Prostate gland (tissue), 2 donors: ENCODE data around the gene ERMP1. TPM values are rescaled to one million over a fixed set of nuclear protein-coding genes. Genes with fewer than 3 reads are reported as not detected.

ENCODE experiments used
- DNase-seq: peaks from one replicate; pipeline ENCODE4 v3.0.0-alpha.2; 2019; ENCODE audit warnings: low spot score
- H3K27ac ChIP-seq, 2 donors: fragments of 200-600 bp; sonication (generic); 2 replicates each; pipeline ENCODE4 v1.5.1; 2017 to 2019
- H3K27me3 ChIP-seq: fragments of 200-600 bp; sonication (generic); replicated peaks from 2 replicates; pipeline ENCODE4 v1.5.1; 2019; ENCODE audit not compliant: insufficient read depth
- H3K36me3 ChIP-seq, 2 donors: fragments of 200-600 bp; sonication (generic); 1 replicate in 1 of 2; 2 replicates in 1 of 2; pipeline versions ENCODE4 v1.5.1 to v1.8.1; 2017 to 2019
- H3K4me1 ChIP-seq: fragments of 200-600 bp; sonication (generic); replicated peaks from 2 replicates; pipeline ENCODE4 v1.5.1; 2019
- H3K4me3 ChIP-seq, 2 donors: fragments of 200-600 bp; sonication (generic); 2 replicates each; pipeline ENCODE4 v1.5.1; 2017 to 2019
- H3K9me3 ChIP-seq: fragments of 200-600 bp; sonication (generic); 2 replicates; pipeline ENCODE4 v1.5.1; 2017
- POLR2A ChIP-seq: fragments of 450-650 bp; IDR thresholded peaks from one replicate; pipeline ENCODE4 v1.6.1; 2016; ENCODE audit warnings: antibody characterized with exemption, mild to moderate bottlenecking
- POLR2AphosphoS5 ChIP-seq: sonication (generic); formaldehyde crosslinking; IDR thresholded peaks from one replicate; pipeline ENCODE4 v1.6.1; 2017; ENCODE audit warnings: antibody characterized with exemption
- WGBS: methylation state at CpG from one replicate; pipeline ENCODE4 v1.1.5; 2018; 5-methylcytosine and 5-hydroxymethylcytosine counted together
- intact Hi-C: fragments of 100-400 bp; cut with DNase I; formaldehyde crosslinking; loops from one replicate; pipeline ENCODE4 v1.14.2; 2022
- total RNA-seq, 2 donors: library from RNA; depleted of rRNA; stranded (reverse); fragments of >200 nt; gene quantifications; one replicate each; pipeline ENCODE4 v1.1.0, GENCODE V29; 2016
- TF ChIP-seq, protein P1 (sequence below), 4 experiments: fragments of 200-600 bp in 2 of 4; fragments of 450-650 bp in 2 of 4; sonication (generic) in 2 of 4; IDR thresholded peaks; 1 replicate in 3 of 4; 2 replicates in 1 of 4; pipeline ENCODE4 v1.5.1; 2016 to 2019; ENCODE audit warnings: antibody characterized with exemption in 4 of 4, mild to moderate bottlenecking in 2 of 4, moderate library complexity in 2 of 4

ERMP1 gene
- total RNA-seq, 2 donors from 2014 or later = 21.7 to 24.7 TPM

DNA sequence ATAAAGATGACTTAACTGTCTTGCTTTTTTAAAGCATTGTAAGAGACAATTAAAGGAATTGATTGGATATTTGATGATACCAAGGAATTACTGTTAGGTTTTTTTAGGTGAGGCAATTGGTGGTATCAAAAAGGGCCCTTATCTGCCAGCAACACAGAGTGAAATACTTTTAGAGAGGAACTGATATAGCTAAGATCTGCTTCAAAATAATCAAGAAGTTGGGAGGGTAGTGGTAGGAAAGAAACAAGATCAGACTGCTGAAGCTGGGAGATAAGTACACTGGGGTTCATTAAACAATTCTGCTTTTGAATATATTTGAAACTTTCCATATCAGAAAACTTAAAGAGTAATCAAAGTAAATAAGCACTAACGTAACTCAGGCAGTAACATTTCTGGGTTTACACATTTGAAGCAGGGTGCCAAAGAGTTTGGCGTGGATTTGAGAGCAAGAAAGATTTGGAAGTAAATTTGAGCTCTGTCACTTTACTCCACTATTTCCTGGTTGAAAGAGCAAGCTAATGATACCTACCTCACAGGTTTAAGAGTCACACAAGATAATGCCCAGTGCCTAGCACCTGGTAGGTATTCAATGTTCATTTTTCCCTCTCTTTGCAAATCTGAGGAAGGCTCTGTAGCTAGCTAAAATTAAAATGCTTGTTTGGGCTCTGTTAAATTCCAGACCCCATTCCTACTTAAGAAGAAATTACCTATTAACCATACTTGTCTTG lies 6.9 kb downstream of the ERMP1 start:
- no peak for DNase-seq
- Histone ChIP-seq H3K4me1 (no peaks in the 10 kb centered on the region), H3K36me3 (no peaks in the 10 kb centered on the region), H3K9me3 (no peaks in the 10 kb centered on the region), H3K4me3 (no peak overlapping the region), H3K27ac (no peak overlapping the region), H3K27me3 (no peaks in the 10 kb centered on the region)
- intact Hi-C loops = no loop called here
- TF ChIP-seq, protein P1, sequence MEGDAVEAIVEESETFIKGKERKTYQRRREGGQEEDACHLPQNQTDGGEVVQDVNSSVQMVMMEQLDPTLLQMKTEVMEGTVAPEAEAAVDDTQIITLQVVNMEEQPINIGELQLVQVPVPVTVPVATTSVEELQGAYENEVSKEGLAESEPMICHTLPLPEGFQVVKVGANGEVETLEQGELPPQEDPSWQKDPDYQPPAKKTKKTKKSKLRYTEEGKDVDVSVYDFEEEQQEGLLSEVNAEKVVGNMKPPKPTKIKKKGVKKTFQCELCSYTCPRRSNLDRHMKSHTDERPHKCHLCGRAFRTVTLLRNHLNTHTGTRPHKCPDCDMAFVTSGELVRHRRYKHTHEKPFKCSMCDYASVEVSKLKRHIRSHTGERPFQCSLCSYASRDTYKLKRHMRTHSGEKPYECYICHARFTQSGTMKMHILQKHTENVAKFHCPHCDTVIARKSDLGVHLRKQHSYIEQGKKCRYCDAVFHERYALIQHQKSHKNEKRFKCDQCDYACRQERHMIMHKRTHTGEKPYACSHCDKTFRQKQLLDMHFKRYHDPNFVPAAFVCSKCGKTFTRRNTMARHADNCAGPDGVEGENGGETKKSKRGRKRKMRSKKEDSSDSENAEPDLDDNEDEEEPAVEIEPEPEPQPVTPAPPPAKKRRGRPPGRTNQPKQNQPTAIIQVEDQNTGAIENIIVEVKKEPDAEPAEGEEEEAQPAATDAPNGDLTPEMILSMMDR (IDR thresholded peaks at IDR 0.05) = no peak
- TF ChIP-seq POLR2AphosphoS5 (no peak), POLR2A (no peak)
- WGBS = 51% methylated on average over 2 of the region's 2 CpGs

DNA sequence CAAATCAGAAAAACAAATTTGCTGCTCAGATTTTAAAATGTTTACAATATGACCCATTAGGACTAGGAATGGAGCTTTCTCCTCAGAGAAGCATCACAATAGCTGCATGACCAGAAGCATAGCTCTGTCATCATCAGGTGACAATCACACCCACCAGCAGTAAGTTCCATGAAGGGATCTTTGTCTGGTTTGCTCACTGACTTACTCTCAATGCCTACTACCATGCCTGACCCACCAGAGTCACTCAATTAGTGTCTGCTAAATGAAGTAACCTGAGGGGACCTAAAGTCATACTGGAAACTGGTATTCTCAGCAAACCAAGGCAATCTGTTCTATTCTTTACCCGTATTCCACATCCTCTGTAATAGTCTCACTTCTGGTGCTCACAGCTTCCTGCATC lies 7.7 kb downstream of the ERMP1 start:
- no peak overlapping the region for H3K4me3 ChIP-seq
- 79% methylated on average over 1 of the region's 1 CpG for WGBS
- intact Hi-C loops = no loop called here
- H3K27ac ChIP-seq = no peak overlapping the region
- H3K9me3 ChIP-seq = no peaks in the 10 kb centered on the region
- no peak for DNase-seq
- TF ChIP-seq POLR2A = no peak
- TF ChIP-seq, protein P1 (IDR thresholded peaks at IDR 0.05) = no peak
- TF ChIP-seq POLR2AphosphoS5 = no peak
- H3K27me3 ChIP-seq = no peaks in the 10 kb centered on the region
- H3K36me3 ChIP-seq = no peaks in the 10 kb centered on the region
- no peaks in the 10 kb centered on the region for H3K4me1 ChIP-seq

DNA sequence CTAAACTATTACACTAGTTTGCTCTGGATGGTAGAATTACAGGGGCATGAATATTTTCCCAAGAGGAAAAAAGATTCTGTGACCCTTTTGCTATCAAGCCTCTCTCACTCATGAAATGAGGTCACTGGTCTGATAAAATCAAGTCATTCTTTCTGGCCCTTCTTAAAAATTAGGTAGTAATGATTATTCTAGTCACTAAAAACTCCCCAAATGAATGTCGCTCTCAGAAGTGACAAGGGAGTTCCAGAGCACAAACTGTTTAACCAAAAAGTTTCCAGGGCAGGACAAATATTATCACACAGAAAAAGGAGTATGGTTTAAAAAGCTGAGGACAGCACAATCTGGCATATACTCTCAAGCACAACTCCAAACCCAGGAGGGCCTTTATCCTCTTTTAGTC lies 12.5 kb downstream of the ERMP1 start:
- Histone ChIP-seq H3K27me3 (no peaks in the 10 kb centered on the region), H3K9me3 (no peaks in the 10 kb centered on the region), H3K4me1 (no peaks in the 10 kb centered on the region), H3K4me3 (no peak overlapping the region), H3K27ac (no peak overlapping the region), H3K36me3 (no peaks in the 10 kb centered on the region)
- intact Hi-C loops = no loop called here
- WGBS = 81% methylated on average over 1 of the region's 1 CpG
- TF ChIP-seq POLR2AphosphoS5 (no peak), POLR2A (no peak)
- TF ChIP-seq, protein P1 (IDR thresholded peaks at IDR 0.05) = no peak
- DNase-seq = no peak

DNA sequence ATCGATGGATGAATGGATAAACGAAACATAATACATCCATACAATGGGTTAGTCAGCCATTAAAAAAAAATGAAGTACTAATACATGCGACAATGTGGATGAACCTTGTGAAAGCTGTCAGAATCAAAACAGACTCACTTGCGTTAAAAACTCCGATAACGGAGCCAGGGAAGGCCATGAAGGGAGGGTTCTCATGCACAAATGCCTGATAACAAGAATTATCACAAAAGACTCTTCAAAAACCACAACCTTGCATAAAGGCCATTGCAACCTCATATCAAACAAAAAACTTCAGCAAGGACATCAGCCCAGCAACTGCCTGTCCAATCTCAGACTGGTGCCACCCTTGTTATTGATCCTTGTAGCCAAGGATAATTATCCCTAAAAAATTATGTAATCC lies 13.7 kb downstream of the ERMP1 start:
- 82% methylated on average over 6 of the region's 6 CpGs for WGBS
- Histone ChIP-seq H3K27ac (no peak overlapping the region), H3K4me1 (no peaks in the 10 kb centered on the region), H3K4me3 (no peak overlapping the region), H3K27me3 (no peaks in the 10 kb centered on the region), H3K36me3 (no peaks in the 10 kb centered on the region), H3K9me3 (no peaks in the 10 kb centered on the region)
- intact Hi-C loops = no loop called here
- TF ChIP-seq POLR2A = no peak
- TF ChIP-seq, protein P1 (IDR thresholded peaks at IDR 0.05) = no peak
- TF ChIP-seq POLR2AphosphoS5 = no peak
- DNase-seq = no peak

DNA sequence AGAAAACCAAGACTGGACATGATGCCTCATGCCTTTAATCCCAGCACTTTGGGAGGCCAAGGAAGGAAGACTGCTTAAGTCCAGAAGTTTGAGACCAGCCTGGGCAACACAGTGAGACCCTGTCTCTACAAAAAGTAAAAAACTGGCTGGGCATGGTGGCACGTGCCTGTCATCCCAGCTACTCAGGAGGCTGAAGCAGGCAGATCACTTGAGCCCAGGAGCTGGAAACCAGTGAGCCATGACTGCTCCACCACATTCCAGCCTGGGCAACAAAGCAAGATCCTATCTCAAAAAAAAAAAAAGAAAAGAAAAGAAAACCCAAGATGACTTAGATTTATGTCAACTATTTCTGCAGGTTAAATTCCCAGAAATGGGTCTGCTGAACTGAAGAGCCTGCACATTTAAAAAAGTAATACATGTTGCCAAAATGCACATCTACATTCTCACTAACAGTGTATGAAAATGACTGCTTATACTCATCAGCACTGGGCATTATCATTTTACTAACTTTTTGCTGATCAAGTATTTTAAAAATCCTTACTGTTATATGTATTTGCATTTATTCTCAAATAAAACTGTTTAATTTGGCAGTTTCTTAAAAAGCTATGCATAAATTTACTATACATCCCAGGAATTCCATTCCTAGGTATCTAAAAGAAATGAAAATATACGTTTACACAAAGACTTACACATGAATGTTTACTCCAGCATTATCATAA lies 14.3 kb downstream of the ERMP1 start:
- no peak for DNase-seq
- Histone ChIP-seq H3K27me3 (no peaks in the 10 kb centered on the region), H3K36me3 (no peaks in the 10 kb centered on the region), H3K27ac (no peak overlapping the region), H3K9me3 (no peaks in the 10 kb centered on the region), H3K4me1 (no peaks in the 10 kb centered on the region), H3K4me3 (no peak overlapping the region)
- WGBS = 72% methylated on average over 2 of the region's 2 CpGs
- TF ChIP-seq, protein P1 (IDR thresholded peaks at IDR 0.05) = no peak
- no peak for TF ChIP-seq POLR2A
- no peak for TF ChIP-seq POLR2AphosphoS5
- intact Hi-C loops = no loop called here
